IMR-90 (cell line): ENCODE data around the gene ZNF423.

Experiments
- CHD1 ChIP-seq: IDR thresholded peaks from 2 replicates; pipeline ENCODE4 v1.6.1; 2012; ENCODE audit warnings: low read depth, low read length, improper control_type of control experiment
- CTCF ChIP-seq: conservative IDR thresholded peaks from 2 replicates; pipeline ENCODE4 v1.5.1; 2012; ENCODE audit warnings: mild to moderate bottlenecking, low read depth, low read length, improper control_type of control experiment
- ELK1 ChIP-seq: fragments of 150-350 bp; IDR thresholded peaks from 2 replicates; pipeline ENCODE4 v1.6.1; 2016; ENCODE audit warnings: low read depth, mild to moderate bottlenecking, low read length, moderate library complexity, borderline replicate concordance
- MXI1 ChIP-seq: IDR thresholded peaks from 2 replicates; pipeline ENCODE4 v1.6.1; 2012; ENCODE audit warnings: low read depth, mild to moderate bottlenecking, low read length, moderate library complexity, borderline replicate concordance

- TF ChIP-seq CTCF (no peak), CHD1 (no peak), MXI1 (no peak), ELK1 (no peak)
Measured at GRCh38 chr16:49739381-49739780, 116.5 kb downstream of the ZNF423 start.
